Measurements from ENCODE around the gene PPP4R2.
"Not testable (repeated sequence)": the region's sequence is repeated elsewhere in the genome, so short reads cannot be mapped to it uniquely, and the experiment has no call there.

PPP4R2 gene

GRCh38 chr3:72976281-72976741 lies 20.3 kb upstream of the PPP4R2 start:
- no peak for DNase-seq (ENCODE audit: low read depth in 3 of 3)

- DNase-seq (ENCODE audit: low read depth in 3 of 3), result no peak
Observed at GRCh38 chr3:72977060-72977808, 19.4 kb upstream of the PPP4R2 start.

DNA sequence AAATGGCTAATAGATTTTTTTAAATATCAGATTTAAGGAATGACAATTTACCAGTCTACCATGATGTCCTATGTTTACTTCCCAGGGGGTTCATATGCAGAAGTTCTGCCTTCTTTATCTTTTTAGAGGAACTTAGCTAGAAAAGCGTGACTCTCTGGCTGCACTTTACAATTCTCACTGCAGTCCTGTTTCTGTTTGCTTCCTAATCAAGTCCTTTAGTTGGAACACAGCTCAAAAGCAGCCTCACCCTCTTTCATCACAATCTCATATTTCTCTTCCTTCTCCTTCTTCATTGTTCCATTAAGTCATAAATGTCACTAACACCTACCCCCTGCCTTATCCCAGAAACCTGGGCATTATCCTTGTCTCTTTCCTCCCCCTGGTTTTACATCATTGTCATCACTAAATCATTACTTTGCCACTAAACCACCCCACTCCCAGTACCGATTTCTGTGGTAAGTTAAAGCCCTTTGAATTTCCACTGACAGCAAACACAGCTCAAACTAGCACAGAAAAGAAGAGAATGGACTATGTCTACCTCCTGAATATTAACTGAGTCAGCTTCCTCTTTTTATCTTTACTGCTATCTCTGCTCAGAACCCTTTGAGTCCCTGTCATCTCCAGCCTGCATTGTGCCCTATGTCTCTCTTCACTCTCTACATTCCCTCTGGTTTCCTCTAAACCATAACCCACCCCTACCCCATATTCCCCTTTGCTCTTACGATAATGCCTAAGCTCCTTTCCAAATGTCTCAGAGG lies 13.8 kb upstream of the PPP4R2 start:
- no peak for DNase-seq (ENCODE audit: low read depth in 3 of 3)

- DNase-seq (ENCODE audit: low read depth in 3 of 3), result no peak
Observed at GRCh38 chr3:72985576-72985975, 11.0 kb upstream of the PPP4R2 start.

- DNase-seq (ENCODE audit: low read depth in 3 of 3), result no peak
Observed at GRCh38 chr3:72990701-72991395, 5.8 kb upstream of the PPP4R2 start.

DNA sequence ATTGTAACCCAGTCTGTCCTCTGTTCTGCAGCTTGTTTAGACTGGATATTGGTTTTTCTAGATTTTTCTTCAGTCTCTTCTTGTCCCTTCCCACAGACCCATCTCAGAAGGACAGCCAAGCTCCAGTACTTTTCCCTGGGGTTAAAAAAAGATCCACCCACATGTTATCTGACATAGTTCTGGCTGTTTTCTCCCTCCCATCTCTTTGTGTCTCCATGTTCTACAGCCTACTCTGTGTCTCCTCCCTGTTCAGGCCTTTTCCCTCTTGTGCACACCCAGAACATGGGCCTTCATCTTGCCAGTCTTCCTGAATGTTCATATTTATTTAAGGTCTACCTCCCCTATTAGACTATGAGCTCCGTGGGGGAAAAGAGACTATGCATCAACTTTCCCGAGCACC lies 5.1 kb upstream of the PPP4R2 start:
- DNase-seq (ENCODE audit: low read depth in 3 of 3), result no peak

DNA sequence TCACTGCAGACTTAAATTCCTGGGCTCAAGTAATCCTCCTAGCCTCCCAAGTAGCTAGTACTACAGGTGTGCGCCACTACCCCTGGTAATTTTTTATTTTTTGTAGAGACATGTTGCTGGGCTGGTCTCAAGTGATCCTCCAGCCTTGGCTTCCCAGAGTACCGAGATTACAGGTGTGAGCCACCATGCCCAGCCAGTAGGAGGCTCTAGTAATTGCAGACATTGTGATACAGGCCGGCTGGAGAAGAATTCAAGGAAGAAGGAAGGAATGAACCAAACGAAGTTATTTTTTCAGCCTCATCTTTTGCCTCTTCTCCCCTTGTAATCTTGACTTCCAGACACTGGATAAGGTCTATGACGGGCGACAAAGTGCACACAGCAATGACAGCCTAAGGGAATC lies 3.2 kb upstream of the PPP4R2 start:
- DNase-seq (ENCODE audit: low read depth in 3 of 3), result no peak

GRCh38 chr3:72995337-72995736 lies 1.3 kb upstream of the PPP4R2 start:
- DNase-seq (ENCODE audit: low read depth in 3 of 3), result no peak

- peak in 1 of 3 experiments; percentile 8 for DNase-seq (ENCODE audit: low read depth in 3 of 3)
Observed at GRCh38 chr3:72996121-72996472, 514 bp upstream of the PPP4R2 start.

DNA sequence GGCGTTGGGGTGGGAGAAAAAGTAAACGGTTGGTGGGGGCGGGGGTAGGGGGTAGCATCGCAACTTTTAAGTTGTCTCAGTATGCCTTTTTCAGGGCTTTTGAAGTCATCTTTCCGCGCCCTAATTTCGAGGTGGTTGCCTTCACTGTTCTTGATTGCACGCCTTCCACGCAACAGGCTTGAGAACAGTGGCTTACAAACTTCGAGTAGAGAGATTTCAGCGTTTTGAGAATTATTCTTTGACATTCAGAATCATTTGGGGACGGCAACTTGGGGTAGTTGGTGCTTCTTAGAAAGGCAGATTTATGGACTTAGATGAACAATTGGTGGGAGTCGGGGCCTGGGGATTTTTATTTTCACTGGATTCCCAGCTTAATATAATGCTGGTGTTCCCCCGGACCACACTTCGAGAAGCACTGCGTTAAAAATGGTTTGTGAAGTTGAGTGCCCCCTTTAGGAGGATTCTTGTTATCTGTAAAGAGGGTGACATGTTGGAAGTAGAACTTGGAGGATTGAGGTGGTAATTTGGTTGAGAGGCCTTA lies 880 bp downstream of the PPP4R2 start:
- DNase-seq (ENCODE audit: low read depth in 3 of 3), result peak in 2 of 3 experiments; percentile 5 to 9

GRCh38 chr3:72998466-72998865 lies 1.9 kb downstream of the PPP4R2 start:
- DNase-seq (ENCODE audit: low read depth in 3 of 3), result no peak

DNA sequence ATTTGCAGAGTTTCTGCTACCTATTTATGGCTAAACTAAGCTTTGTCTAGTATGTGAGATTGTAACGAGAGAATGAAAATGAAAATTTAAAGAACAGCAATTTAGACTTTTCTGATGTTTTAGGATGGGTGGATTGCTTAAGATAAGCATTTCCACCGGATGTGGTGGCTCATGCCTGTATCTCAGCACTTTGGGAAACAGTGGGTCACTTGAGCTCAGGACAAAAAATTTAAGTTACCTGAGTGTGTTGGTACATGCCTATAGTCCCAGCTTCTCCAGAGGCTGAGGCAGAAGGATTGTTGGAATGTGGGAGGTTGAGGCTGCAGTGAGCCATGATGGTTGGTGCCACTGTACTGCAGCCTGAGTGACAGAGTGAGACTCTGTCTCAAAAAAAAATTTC lies 3.3 kb downstream of the PPP4R2 start:
- DNase-seq (ENCODE audit: low read depth in 3 of 3), result no peak

DNA sequence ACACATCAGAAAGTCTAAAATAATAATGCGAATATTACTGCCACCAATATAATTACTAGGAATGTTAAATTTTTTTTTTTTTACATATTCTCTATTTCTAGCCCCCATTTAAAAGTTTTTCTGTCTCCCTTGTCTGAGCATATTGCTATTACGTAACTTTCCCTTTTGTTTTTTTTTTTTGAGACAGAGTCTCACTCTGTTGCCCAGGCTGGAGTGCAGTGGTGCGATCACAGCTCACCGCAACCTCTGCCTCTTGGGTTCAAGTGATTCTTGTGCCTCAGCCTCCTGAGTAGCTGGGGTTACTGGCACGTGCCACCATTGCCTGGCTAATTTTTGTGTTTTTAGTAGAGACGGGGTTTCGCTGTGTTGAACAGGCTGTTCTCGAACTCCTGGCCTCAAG lies 6.4 kb downstream of the PPP4R2 start:
- DNase-seq (ENCODE audit: low read depth in 3 of 3), result not testable (repeated sequence)

DNA sequence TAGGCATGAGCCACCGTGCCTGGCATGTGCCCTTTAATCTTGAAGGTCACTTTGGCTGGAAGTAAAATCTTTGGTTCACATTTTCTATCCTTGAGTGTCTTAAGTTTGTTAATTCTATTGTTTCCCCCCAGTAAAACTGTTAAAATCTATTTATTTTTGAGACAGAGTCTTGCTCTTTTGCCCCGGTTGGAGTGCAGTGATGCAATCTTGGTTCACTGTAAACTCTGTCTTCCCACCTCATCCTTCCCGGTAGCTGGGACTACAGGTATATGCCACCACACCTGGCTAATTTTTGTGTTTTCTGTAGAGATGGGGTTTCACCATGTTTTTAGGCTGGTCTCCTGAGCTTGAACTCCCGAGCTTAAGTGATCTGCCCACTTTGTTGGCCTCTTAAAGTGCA lies 7.7 kb downstream of the PPP4R2 start:
- no peak for DNase-seq (ENCODE audit: low read depth in 3 of 3)

- no peak for DNase-seq (ENCODE audit: low read depth in 3 of 3)
Observed at GRCh38 chr3:73007992-73008712, 11.5 kb downstream of the PPP4R2 start.

DNA sequence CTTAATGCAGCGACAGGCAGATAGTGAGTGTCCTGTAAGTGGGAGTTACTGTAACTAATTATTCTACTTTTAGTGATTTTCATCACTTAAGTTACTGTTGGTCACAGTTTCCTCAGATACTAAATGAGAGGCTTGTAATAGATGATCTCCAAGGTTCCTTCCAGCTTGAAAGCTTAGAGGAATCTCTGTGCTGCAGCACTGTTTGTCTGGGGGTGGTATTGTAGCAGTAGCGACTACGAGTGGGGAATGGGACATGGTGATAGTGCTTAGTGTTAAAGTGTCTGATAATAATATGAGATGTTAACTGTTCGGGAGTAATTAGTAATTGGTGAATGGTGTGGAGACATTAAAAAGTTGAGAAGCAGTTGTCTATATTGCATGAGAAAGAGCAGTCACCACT lies 12.4 kb downstream of the PPP4R2 start:
- DNase-seq (ENCODE audit: low read depth in 3 of 3), result no peak

- DNase-seq (ENCODE audit: low read depth in 3 of 3), result no peak
Observed at GRCh38 chr3:73009750-73010149, 13.1 kb downstream of the PPP4R2 start.

GRCh38 chr3:73010158-73010557 lies 13.5 kb downstream of the PPP4R2 start:
- DNase-seq (ENCODE audit: low read depth in 3 of 3), result no peak

- no peak for DNase-seq (ENCODE audit: low read depth in 3 of 3)
Observed at GRCh38 chr3:73018298-73018697, 21.7 kb downstream of the PPP4R2 start.

GRCh38 chr3:73018790-73019441 lies 22.3 kb downstream of the PPP4R2 start:
- DNase-seq (ENCODE audit: low read depth in 3 of 3), result no peak

DNA sequence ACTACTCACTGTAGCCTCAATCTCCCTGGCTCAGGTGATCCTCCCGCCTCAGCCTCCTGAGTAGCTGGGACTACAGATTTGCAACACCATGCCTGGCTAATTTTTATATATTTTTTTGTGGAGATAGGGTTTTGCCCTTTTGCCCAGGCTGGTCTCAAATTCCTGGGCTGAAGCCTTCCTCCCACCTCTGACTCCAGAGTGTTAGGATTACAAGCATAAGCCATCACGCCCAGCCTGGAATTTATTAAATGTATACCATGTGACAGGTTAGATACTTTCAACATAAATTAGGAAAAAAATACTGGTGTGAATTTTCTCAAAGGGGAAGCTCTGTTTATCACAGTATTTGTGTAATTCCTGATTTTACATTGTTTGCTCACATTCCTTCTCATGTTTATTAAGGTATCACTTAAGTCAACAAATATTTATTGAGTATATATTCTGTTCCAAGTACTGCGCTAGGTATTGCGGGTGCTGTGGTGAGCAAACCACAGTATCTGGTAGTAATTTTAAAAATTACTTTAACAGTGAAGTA lies 24.8 kb downstream of the PPP4R2 start:
- no peak for DNase-seq (ENCODE audit: low read depth in 3 of 3)
